ENCODE data around the gene ACOX2. TPM values are rescaled to one million over a fixed set of nuclear protein-coding genes. Genes with fewer than 3 reads are reported as not detected.

The ACOX2 gene
- total RNA-seq, 1 donor from 2014 or later = 32.6 TPM

DNA sequence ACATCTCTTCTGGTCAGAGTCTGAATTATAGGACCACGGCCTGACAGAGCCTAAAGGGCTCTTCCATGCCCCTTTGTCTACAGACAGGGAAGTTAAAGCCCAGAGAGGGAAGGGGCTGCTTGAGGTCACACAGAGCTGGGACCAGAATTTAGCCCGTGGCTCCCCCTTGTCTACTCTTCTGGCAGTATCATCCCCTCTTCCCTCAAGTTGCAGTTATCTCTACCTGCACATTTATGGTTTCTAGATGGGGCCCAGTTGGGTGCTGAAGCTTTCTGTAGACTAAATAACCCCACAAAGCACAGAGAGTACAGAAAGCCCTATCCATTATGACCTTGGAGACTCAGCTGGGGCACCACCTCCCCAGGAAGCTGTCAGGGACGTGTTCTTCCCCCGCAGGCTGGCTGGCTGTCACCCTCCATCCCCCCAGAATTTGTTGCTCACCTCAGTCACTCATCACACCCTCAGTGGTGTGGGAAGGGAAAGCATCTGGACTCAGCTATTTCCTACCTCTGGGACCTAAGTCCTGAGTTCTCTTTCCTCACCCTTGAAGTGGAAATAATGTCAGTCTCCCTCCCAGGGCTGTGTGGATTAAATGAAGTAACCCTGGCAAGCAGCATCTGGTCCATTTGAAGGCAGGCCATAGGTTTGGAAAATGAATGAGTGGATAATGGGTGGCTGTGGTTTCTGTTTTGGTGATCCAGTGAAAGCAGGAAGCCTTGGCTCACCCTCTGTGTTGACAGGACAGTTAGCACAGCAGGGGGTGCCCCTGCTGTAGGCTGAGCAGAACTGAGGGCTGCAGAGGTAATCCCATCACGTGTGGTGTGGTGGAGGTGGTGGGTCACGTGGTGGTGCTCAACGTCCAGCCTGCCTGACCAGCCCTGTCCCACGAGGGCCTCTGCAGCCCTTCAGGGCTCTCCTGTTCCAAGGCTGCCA is 16.3 kb downstream of the ACOX2 start:
- H3K9me3 ChIP-seq = no peaks in the 10 kb centered on the region
- peaks cover 51 to 71% of the 10 kb centered on the region in 2 donors for H3K36me3 ChIP-seq
- TF ChIP-seq, protein P1, sequence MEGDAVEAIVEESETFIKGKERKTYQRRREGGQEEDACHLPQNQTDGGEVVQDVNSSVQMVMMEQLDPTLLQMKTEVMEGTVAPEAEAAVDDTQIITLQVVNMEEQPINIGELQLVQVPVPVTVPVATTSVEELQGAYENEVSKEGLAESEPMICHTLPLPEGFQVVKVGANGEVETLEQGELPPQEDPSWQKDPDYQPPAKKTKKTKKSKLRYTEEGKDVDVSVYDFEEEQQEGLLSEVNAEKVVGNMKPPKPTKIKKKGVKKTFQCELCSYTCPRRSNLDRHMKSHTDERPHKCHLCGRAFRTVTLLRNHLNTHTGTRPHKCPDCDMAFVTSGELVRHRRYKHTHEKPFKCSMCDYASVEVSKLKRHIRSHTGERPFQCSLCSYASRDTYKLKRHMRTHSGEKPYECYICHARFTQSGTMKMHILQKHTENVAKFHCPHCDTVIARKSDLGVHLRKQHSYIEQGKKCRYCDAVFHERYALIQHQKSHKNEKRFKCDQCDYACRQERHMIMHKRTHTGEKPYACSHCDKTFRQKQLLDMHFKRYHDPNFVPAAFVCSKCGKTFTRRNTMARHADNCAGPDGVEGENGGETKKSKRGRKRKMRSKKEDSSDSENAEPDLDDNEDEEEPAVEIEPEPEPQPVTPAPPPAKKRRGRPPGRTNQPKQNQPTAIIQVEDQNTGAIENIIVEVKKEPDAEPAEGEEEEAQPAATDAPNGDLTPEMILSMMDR (IDR thresholded peaks at IDR 0.05) = no peak
- intact Hi-C loops (cut with DNase I) = no loop called here
- H3K27ac ChIP-seq = no peak overlapping the region
- no peak for DNase-seq (ENCODE audit: low spot score in 2 of 2)
- no peaks in the 10 kb centered on the region for H3K27me3 ChIP-seq
- H3K4me3 ChIP-seq = no peak overlapping the region
- H3K4me1 ChIP-seq = no peaks in the 10 kb centered on the region

DNA sequence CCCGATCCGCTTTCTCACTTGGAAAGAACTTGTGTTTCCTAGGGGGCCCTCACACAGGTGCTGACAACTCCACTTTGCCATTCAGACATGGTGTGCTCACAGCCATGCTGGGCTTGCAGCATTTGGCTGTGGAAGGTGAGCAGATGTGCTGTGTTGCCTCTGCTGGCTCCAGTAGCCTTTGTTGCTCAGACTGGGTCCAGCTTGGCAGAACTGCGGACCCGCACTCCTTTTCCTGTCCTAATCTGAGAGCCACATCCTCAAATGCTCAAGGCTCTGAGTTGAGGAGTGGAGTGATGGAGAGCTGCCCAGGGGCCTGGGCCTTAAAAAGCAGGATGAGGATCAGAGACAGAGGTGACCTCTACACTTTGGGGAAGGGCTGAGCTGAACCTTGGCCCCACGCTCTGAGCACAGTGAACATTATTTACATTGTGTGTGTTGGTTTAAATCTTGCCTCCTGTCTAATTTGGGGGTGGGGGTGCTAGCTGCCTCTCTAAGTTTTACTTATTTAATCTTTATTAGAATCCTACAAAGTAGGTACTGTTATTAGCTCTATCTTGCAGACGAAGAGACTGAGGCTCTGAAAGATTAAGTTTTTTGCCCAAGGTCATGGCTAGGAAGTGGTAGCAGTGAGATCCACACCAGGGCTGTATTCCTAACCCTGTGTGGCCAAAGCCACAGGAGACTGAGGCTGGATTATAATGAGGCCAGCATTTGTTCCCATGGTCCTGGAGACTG is 17.2 kb downstream of the ACOX2 start:
- Histone ChIP-seq H3K4me1 (no peaks in the 10 kb centered on the region), H3K27me3 (no peaks in the 10 kb centered on the region), H3K36me3 (peaks cover 50 to 75% of the 10 kb centered on the region in 2 donors), H3K27ac (no peak overlapping the region), H3K9me3 (no peaks in the 10 kb centered on the region), H3K4me3 (no peak overlapping the region)
- TF ChIP-seq, protein P1 (IDR thresholded peaks at IDR 0.05) = no peak
- intact Hi-C loops (cut with DNase I) = no loop called here
- no peak for DNase-seq (ENCODE audit: low spot score in 2 of 2)

DNA sequence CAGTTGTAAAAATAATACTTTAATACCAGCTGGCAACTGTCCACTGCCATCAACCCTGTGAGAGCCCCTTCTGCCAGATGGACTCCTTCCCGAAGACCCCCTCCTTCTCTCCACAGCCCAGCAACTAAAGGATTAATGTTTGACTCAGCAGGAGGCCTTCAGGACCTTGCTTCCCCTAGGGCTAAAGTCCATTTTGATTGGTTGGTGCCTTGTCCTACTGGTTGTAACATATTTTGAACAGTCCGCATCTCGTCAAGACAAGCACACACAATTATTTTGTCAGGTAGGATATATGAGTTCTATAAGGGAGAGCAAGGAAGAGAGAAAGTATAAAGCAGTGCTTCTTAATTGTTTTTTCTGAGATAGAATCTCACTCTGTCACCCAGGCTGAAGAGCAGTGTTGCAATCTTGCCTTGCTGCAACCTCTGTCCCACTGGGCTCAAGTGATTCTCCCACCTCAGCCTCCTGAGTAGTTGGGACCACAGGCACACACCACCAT is 18.6 kb downstream of the ACOX2 start:
- Histone ChIP-seq H3K27me3 (no peaks in the 10 kb centered on the region), H3K4me3 (no peak overlapping the region), H3K9me3 (no peaks in the 10 kb centered on the region), H3K4me1 (no peaks in the 10 kb centered on the region), H3K36me3 (peaks cover 52 to 75% of the 10 kb centered on the region in 2 donors), H3K27ac (no peak overlapping the region)
- no peak for DNase-seq (ENCODE audit: low spot score in 2 of 2)
- intact Hi-C loops (cut with DNase I) = no loop called here
- TF ChIP-seq, protein P1 (IDR thresholded peaks at IDR 0.05) = no peak

DNA sequence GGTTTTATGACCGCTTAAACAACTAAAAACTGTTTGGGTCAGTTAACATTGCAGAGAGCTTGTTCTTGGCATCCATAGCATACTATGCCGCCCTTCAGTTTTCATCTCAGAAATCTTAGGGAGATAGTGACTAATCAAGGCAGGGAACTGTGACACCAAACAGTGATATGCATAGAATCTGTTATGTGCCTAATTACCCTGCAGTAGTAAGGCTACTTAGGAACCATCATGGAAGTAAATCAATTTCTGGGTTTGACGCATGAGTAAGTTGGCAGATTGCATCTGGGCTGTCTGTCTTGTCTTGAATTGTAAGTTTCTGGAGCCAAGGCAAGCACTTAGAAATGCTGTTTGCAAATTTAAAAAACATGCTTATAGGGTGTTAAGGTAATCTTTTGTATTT is 22.6 kb downstream of the ACOX2 start:
- no peak overlapping the region for H3K4me3 ChIP-seq
- H3K9me3 ChIP-seq = no peaks in the 10 kb centered on the region
- H3K36me3 ChIP-seq = peaks cover 27 to 62% of the 10 kb centered on the region in 2 donors
- H3K27ac ChIP-seq = no peak overlapping the region
- intact Hi-C loops (cut with DNase I) = no loop called here
- no peaks in the 10 kb centered on the region for H3K4me1 ChIP-seq
- no peaks in the 10 kb centered on the region for H3K27me3 ChIP-seq
- no peak for DNase-seq (ENCODE audit: low spot score in 2 of 2)
- TF ChIP-seq, protein P1 (IDR thresholded peaks at IDR 0.05) = no peak

DNA sequence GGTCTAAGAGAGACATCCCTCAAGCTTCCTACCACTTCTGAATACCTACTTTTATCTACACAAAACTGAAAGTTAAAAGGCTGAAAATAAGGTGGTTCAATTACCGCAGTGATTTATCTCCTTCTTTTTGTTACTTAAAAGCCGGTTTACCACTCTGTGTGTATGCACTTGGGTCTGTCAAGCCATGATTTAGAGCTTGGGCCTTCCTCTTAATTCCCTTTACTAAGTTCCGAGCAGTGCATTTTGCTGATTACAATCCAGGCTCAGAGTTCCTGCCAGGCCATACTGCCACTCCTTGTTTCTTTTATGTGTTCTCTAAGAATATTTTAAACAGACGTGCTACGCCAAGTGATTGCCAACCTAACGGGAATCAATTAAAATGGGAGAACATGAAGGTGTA is 28.6 kb downstream of the ACOX2 start:
- TF ChIP-seq, protein P1 (IDR thresholded peaks at IDR 0.05) = no peak
- peaks cover 10 to 65% of the 10 kb centered on the region in 2 donors for H3K36me3 ChIP-seq

More for the DNA sequence above, 28.6 kb downstream of the ACOX2 start:
- H3K27ac ChIP-seq = no peak overlapping the region
- intact Hi-C loops (cut with DNase I) = no loop called here
- DNase-seq (ENCODE audit: low spot score in 2 of 2) = no peak
- H3K4me1 ChIP-seq = no peaks in the 10 kb centered on the region
- no peaks in the 10 kb centered on the region for H3K9me3 ChIP-seq
- H3K27me3 ChIP-seq = no peaks in the 10 kb centered on the region
- no peak overlapping the region for H3K4me3 ChIP-seq
